Sigmoid colon (tissue), 4 donors: ENCODE measurements around the gene LDB2.

ENCODE experiments used
- EP300 ChIP-seq, 4 donors: sonication (generic); formaldehyde crosslinking; IDR thresholded peaks; one replicate each; pipeline ENCODE4 v1.6.1; 2017; ENCODE audit warnings: antibody characterized with exemption in 4 of 4
- POLR2A ChIP-seq, 2 donors: fragments of 450-650 bp; IDR thresholded peaks; one replicate each; pipeline ENCODE4 v1.6.1; 2016; ENCODE audit warnings: antibody characterized with exemption in 2 of 2, mild to moderate bottlenecking in 2 of 2, moderate library complexity in 2 of 2
- TF ChIP-seq, protein P1 (sequence below), 4 experiments: fragments of 450-650 bp in 3 of 4; fragments of 200-600 bp in 1 of 4; IDR thresholded peaks; one replicate each; pipeline ENCODE4 v1.5.1; 2016 to 2019; ENCODE audit warnings: antibody characterized with exemption in 4 of 4, mild to moderate bottlenecking in 3 of 4, moderate library complexity in 2 of 4

DNA sequence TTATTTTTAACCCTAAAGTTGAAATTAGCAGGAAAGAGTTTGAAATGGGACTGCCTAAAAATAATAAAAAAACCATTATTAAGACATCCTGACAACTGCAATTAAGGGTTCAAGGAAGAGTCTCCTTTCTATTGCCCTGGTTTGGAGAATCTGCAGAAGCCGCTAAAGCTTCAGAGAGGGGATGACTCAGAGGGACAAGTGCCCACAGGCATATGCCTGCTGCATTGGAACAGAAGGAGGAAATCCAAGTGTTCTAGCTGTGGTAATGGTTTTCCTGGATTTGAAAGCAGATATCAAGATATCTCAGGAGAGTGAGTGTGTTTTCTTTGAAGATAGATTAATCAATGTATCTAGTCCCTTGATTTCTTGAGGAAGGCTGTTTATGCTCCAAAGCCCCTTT, 437.1 kb downstream of the LDB2 start:
- TF ChIP-seq, protein P1, sequence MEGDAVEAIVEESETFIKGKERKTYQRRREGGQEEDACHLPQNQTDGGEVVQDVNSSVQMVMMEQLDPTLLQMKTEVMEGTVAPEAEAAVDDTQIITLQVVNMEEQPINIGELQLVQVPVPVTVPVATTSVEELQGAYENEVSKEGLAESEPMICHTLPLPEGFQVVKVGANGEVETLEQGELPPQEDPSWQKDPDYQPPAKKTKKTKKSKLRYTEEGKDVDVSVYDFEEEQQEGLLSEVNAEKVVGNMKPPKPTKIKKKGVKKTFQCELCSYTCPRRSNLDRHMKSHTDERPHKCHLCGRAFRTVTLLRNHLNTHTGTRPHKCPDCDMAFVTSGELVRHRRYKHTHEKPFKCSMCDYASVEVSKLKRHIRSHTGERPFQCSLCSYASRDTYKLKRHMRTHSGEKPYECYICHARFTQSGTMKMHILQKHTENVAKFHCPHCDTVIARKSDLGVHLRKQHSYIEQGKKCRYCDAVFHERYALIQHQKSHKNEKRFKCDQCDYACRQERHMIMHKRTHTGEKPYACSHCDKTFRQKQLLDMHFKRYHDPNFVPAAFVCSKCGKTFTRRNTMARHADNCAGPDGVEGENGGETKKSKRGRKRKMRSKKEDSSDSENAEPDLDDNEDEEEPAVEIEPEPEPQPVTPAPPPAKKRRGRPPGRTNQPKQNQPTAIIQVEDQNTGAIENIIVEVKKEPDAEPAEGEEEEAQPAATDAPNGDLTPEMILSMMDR (IDR thresholded peaks at IDR 0.05): no peak
- no peak for TF ChIP-seq EP300 (IDR thresholded peaks at IDR 0.05)
- TF ChIP-seq POLR2A (IDR thresholded peaks at IDR 0.05): no peak
